Transverse colon (tissue), 4 donors: ENCODE results near the gene SRPRB.

ENCODE experiments used
- EP300 ChIP-seq: sonication (generic); formaldehyde crosslinking; IDR thresholded peaks from one replicate; pipeline ENCODE4 v1.6.1; 2017; ENCODE audit warnings: antibody characterized with exemption, low read depth
- POLR2A ChIP-seq: fragments of 450-650 bp; IDR thresholded peaks from one replicate; pipeline ENCODE4 v1.6.1; 2016; ENCODE audit warnings: antibody characterized with exemption, mild to moderate bottlenecking, moderate library complexity
- POLR2AphosphoS5 ChIP-seq, 3 donors: sonication (generic); formaldehyde crosslinking; IDR thresholded peaks; one replicate each; pipeline ENCODE4 v1.6.1; 2016; ENCODE audit warnings: antibody characterized with exemption in 3 of 3
- TF ChIP-seq, protein P1 (sequence below), 5 experiments: fragments of 200-600 bp in 3 of 5; fragments of 450-650 bp in 2 of 5; sonication (generic) in 3 of 5; IDR thresholded peaks; 1 replicate in 2 of 5; 2 replicates in 3 of 5; pipeline ENCODE4 v1.5.1; 2016 to 2017; ENCODE audit warnings: antibody characterized with exemption in 5 of 5, inconsistent platforms in 3 of 5, mild to moderate bottlenecking in 2 of 5, moderate library complexity in 1 of 5

DNA sequence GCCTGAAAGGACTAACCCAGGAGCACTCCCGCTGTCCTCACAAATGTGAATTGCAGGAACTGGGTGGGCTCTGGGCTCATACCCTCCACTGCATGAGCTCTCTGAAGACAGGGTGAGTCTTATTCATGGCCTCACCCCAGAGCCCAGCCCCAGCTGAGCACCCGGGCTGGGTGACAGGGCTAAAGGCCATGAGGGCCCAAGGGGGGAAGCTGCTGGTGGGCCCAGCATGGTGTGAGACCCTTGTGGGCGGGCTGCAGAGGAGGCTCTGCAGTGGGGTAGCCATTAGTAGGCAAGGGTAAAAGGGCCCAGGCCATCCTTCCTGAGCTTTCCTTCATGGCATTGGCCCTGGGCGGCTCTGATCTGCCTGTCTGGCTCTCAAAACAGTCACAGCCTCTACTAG, 30.3 kb downstream of the SRPRB start:
- TF ChIP-seq, protein P1, sequence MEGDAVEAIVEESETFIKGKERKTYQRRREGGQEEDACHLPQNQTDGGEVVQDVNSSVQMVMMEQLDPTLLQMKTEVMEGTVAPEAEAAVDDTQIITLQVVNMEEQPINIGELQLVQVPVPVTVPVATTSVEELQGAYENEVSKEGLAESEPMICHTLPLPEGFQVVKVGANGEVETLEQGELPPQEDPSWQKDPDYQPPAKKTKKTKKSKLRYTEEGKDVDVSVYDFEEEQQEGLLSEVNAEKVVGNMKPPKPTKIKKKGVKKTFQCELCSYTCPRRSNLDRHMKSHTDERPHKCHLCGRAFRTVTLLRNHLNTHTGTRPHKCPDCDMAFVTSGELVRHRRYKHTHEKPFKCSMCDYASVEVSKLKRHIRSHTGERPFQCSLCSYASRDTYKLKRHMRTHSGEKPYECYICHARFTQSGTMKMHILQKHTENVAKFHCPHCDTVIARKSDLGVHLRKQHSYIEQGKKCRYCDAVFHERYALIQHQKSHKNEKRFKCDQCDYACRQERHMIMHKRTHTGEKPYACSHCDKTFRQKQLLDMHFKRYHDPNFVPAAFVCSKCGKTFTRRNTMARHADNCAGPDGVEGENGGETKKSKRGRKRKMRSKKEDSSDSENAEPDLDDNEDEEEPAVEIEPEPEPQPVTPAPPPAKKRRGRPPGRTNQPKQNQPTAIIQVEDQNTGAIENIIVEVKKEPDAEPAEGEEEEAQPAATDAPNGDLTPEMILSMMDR (IDR thresholded peaks at IDR 0.05), result no peak
- TF ChIP-seq POLR2AphosphoS5 (IDR thresholded peaks at IDR 0.05), result no peak
- no peak for TF ChIP-seq EP300
- TF ChIP-seq POLR2A, result no peak
